H1 (cell line): ENCODE results near the gene ASTN2. TPM values are rescaled to one million over a fixed set of nuclear protein-coding genes. Genes with fewer than 3 reads are reported as not detected.

Experiments
- CTCF ChIA-PET: fragments of 300-600 bp; sonication (Branson Sonifier 250); formaldehyde crosslinking; loops from one replicate; lab custom pipeline; 2021; ENCODE audit not compliant: partially characterized antibody; lab: Charles Lee
- POLR2A ChIA-PET: fragments of 300-600 bp; sonication (Branson Sonifier 250); formaldehyde crosslinking; loops from one replicate; lab custom pipeline; 2021; ENCODE audit warnings: inconsistent platforms; ENCODE audit not compliant: partially characterized antibody; lab: Charles Lee
- DNase-seq, 2 experiments: peaks; one replicate each; pipeline versions ENCODE4 v3.0.0 to v3.0.0-alpha.2; 2010 to 2022; ENCODE audit warnings: low spot score in 2 of 2, low read depth in 1 of 2, mixed read lengths in 1 of 2
- FAIRE-seq: peaks from 2 replicates; lab custom pipeline; 2011; peaks lifted over from hg19 to GRCh38; lab: Jason Lieb, UNC
- H2AFZ ChIP-seq: 2 replicates; pipeline ENCODE4 v1.8.1; 2012; ENCODE audit warnings: low read length, inconsistent platforms
- H2AK5ac ChIP-seq: 2 replicates; pipeline ENCODE4 v1.6.1; 2013; ENCODE audit warnings: low read depth, low read length
- H2BK120ac ChIP-seq: replicated peaks from 2 replicates; pipeline ENCODE3; 2013; ENCODE audit warnings: low read depth, low read length, inconsistent platforms
- H2BK12ac ChIP-seq: 2 replicates; pipeline ENCODE4 v1.6.1; 2013; ENCODE audit warnings: low read depth, low read length
- H2BK15ac ChIP-seq: 2 replicates; pipeline ENCODE4 v1.6.1; 2013; ENCODE audit warnings: low read length
- H2BK20ac ChIP-seq: 2 replicates; pipeline ENCODE4 v1.6.1; 2013; ENCODE audit warnings: low read length
- H2BK5ac ChIP-seq: 2 replicates; pipeline ENCODE4 v1.6.1; 2013; ENCODE audit warnings: low read depth, low read length
- H3K14ac ChIP-seq: 2 replicates; pipeline ENCODE4 v1.6.1; 2013; ENCODE audit warnings: inconsistent platforms; ENCODE audit not compliant: insufficient read length
- H3K18ac ChIP-seq: 2 replicates; pipeline ENCODE4 v1.6.1; 2013; ENCODE audit warnings: low read length; ENCODE audit errors: extremely low read depth
- H3K23ac ChIP-seq: 2 replicates; pipeline ENCODE4 v1.6.1; 2013; ENCODE audit warnings: inconsistent platforms; ENCODE audit not compliant: insufficient read length
- H3K23me2 ChIP-seq: 2 replicates; pipeline ENCODE4 v1.6.1; 2013; ENCODE audit warnings: low read depth, low read length
- H3K27ac ChIP-seq: 2 replicates; pipeline ENCODE4 v1.6.1; 2011; ENCODE audit warnings: low read depth, low read length, inconsistent platforms
- H3K27me3 ChIP-seq, 4 experiments: replicated peaks in 1 of 4; 1 replicate in 1 of 4; 2 replicates in 3 of 4; pipeline versions ENCODE4 v1.6.1 to v1.8.1; 2011 to 2013; ENCODE audit warnings: low read length in 3 of 4, mild to moderate bottlenecking in 3 of 4, inconsistent platforms in 2 of 4, mixed read lengths in 2 of 4, moderate library complexity in 1 of 4; ENCODE audit not compliant: control insufficient read depth in 3 of 4, insufficient read depth in 3 of 4; ENCODE audit errors: extremely low read depth in 1 of 4
- H3K36me3 ChIP-seq, 4 experiments: 2 replicates each; pipeline versions ENCODE4 v1.6.1 to v1.8.1; 2011 to 2013; ENCODE audit warnings: mild to moderate bottlenecking in 4 of 4, low read length in 3 of 4, moderate library complexity in 2 of 4, control low read depth in 1 of 4, inconsistent platforms in 1 of 4; ENCODE audit not compliant: insufficient read depth in 4 of 4, control insufficient read depth in 2 of 4
- H3K4ac ChIP-seq: replicated peaks from 2 replicates; pipeline ENCODE3; 2013; ENCODE audit warnings: low read length, low read depth, mixed read lengths, inconsistent platforms; ENCODE audit not compliant: insufficient read length
- H3K4me1 ChIP-seq, 4 experiments: replicated peaks in 1 of 4; 1 replicate in 1 of 4; 2 replicates in 3 of 4; pipeline versions ENCODE4 v1.6.1 to v1.8.1; 2011 to 2013; ENCODE audit warnings: low read length in 3 of 4, inconsistent platforms in 2 of 4, mixed read lengths in 1 of 4; ENCODE audit not compliant: insufficient read depth in 4 of 4, control insufficient read depth in 3 of 4
- H3K4me2 ChIP-seq, 2 experiments: 2 replicates each; pipeline versions ENCODE4 v1.6.1 to v1.8.1; 2011 to 2013; ENCODE audit warnings: low read depth in 2 of 2, low read length in 2 of 2, control low read depth in 1 of 2, inconsistent platforms in 1 of 2, mild to moderate bottlenecking in 1 of 2; ENCODE audit not compliant: insufficient read depth in 1 of 2
- H3K4me3 ChIP-seq, 4 experiments: fragments of 200-600, 300-600 bp in 1 of 4; sonication (generic), shearing (Covaris generic), sonication (Bioruptor Twin) in 1 of 4; 2 replicates each; pipeline versions ENCODE4 v1.5.1 to v1.8.1; 2011 to 2016; ENCODE audit warnings: low read length in 4 of 4, low read depth in 3 of 4, control low read depth in 2 of 4, inconsistent platforms in 2 of 4, mild to moderate bottlenecking in 2 of 4, mixed read lengths in 1 of 4, moderate library complexity in 1 of 4; ENCODE audit not compliant: insufficient read depth in 2 of 4; ENCODE audit errors: extremely low read depth in 1 of 4
- H3K56ac ChIP-seq: replicated peaks from 2 replicates; pipeline ENCODE3; 2013; ENCODE audit warnings: low read depth, mild to moderate bottlenecking, mixed read lengths, low read length, inconsistent platforms; ENCODE audit not compliant: insufficient read length
- H3K79me1 ChIP-seq: 2 replicates; pipeline ENCODE4 v1.6.1; 2013; ENCODE audit warnings: low read depth, low read length, control low read depth
- H3K79me2 ChIP-seq, 2 experiments: 2 replicates each; pipeline versions ENCODE4 v1.6.1 to v1.8.1; 2012 to 2013; ENCODE audit warnings: low read length in 2 of 2, mild to moderate bottlenecking in 2 of 2, inconsistent platforms in 1 of 2; ENCODE audit not compliant: insufficient read depth in 2 of 2, control insufficient read depth in 1 of 2
- H3K9ac ChIP-seq, 4 experiments: replicated peaks in 1 of 4; 1 replicate in 1 of 4; 2 replicates in 3 of 4; pipeline versions ENCODE4 v1.6.1 to v1.8.1; 2011 to 2013; ENCODE audit warnings: low read depth in 3 of 4, low read length in 3 of 4, control low read depth in 2 of 4, mild to moderate bottlenecking in 2 of 4, moderate library complexity in 2 of 4, inconsistent platforms in 1 of 4; ENCODE audit errors: extremely low read depth in 1 of 4
- H3K9me3 ChIP-seq, 2 experiments: 2 replicates each; pipeline versions ENCODE4 v1.6.1 to v1.8.1; 2012 to 2013; ENCODE audit warnings: mild to moderate bottlenecking in 2 of 2, moderate library complexity in 2 of 2, control low read depth in 1 of 2, inconsistent platforms in 1 of 2, low read depth in 1 of 2, low read length in 1 of 2, mixed read lengths in 1 of 2; ENCODE audit not compliant: insufficient read depth in 2 of 2
- H4K20me1 ChIP-seq, 2 experiments: replicated peaks in 1 of 2; 2 replicates each; pipeline versions ENCODE3 to v1.8.1; 2011 to 2013; ENCODE audit warnings: inconsistent platforms in 2 of 2, low read length in 2 of 2, mild to moderate bottlenecking in 1 of 2; ENCODE audit not compliant: insufficient read depth in 2 of 2, control insufficient read depth in 1 of 2
- H4K5ac ChIP-seq: 2 replicates; pipeline ENCODE4 v1.6.1; 2013; ENCODE audit warnings: low read length, low read depth, mixed read lengths, inconsistent platforms; ENCODE audit not compliant: insufficient read length
- H4K8ac ChIP-seq: 2 replicates; pipeline ENCODE4 v1.8.0; 2013; ENCODE audit warnings: mild to moderate bottlenecking, moderate library complexity, low read length, inconsistent platforms; ENCODE audit not compliant: insufficient read depth; ENCODE audit errors: extremely low read depth
- H4K91ac ChIP-seq: replicated peaks from 2 replicates; pipeline ENCODE3; 2013; ENCODE audit warnings: low read length, mixed read lengths, inconsistent platforms; ENCODE audit not compliant: insufficient read length
- WGBS, 2 experiments: shearing (Covaris generic) in 1 of 2; methylation state at CpG; one replicate each; pipeline versions ENCODE4 v1.1.6 to v1.1.7; 2013 to 2015; ENCODE audit warnings: low lambda C conversion rate in 2 of 2, mixed read lengths in 2 of 2, inconsistent platforms in 1 of 2, low coverage in 1 of 2, missing lambda C conversion rate in 1 of 2; ENCODE audit not compliant: insufficient replicate concordance in 2 of 2, insufficient coverage in 1 of 2, insufficient read length in 1 of 2; ENCODE audit errors: extremely low coverage in 1 of 2, missing lambda C conversion rate in 1 of 2; 5-methylcytosine and 5-hydroxymethylcytosine counted together
- polyA plus RNA-seq, 7 experiments: library from polyadenylated mRNA; depleted of rRNA in 3 of 7; stranded (reverse) in 5 of 7; unstranded in 2 of 7; fragments of >200 nt in 5 of 7; fragments of 200-250 nt in 2 of 7; gene quantifications; 1 replicate in 5 of 7; 2 replicates in 1 of 7; 4 replicates in 1 of 7; pipeline versions ENCODE4 v1.2.1 to v1.2.3, GENCODE V29; 2011 to 2013; ENCODE audit warnings: missing spikeins in 2 of 7, mixed read lengths in 2 of 7
- total RNA-seq: library from RNA; stranded (reverse); fragmentation: NEBNext Ultra II Directional; extraction: Animal tissue kit (Norgen Biotek cat#: 25700); gene quantifications from 2 replicates; pipeline ENCODE4 v1.2.1, GENCODE V29; 2021

Gene ASTN2
- total and polyA plus RNA-seq, 2 of the 8 experiments (the other 6 are each of a cell fraction or from before 2014, with no cell fraction given) = 8.2 to 13.7 TPM

GRCh38 chr9:116753389-116753788 is 661.5 kb downstream of the ASTN2 start:
- H3K14ac ChIP-seq = no peak overlapping the region
- H3K56ac ChIP-seq = no peak overlapping the region
- WGBS, 2 experiments = 84% methylated on average over 1 of the region's 1 CpG; no CpG with 5 or more reads in 1 of the 2 experiments
- no peak overlapping the region for H2AK5ac ChIP-seq
- peaks cover 2% of the 10 kb centered on the region; the same call in 1 of the 2 replicates for H3K23me2 ChIP-seq
- H3K4me2 ChIP-seq = no peak overlapping the region
- POLR2A ChIA-PET = no interaction called here
- no peak for DNase-seq
- H3K79me2 ChIP-seq = no peaks in the 10 kb centered on the region
- CTCF ChIA-PET = interaction anchor here (0.9 to 2.1 kb wide), 3 partner anchors 9 to 107 kb away, joined by 3 to 6 read pairs (median 4); no protein-coding TSS in a partner anchor
- no peak overlapping the region for H3K23ac ChIP-seq
- H2AFZ ChIP-seq = no peak overlapping the region
- no peak overlapping the region for H3K9ac ChIP-seq
- no peak overlapping the region for H3K4me3 ChIP-seq
- H4K91ac ChIP-seq = no peak overlapping the region
- no peak overlapping the region for H2BK5ac ChIP-seq
- no peak overlapping the region for H2BK12ac ChIP-seq
- H4K5ac ChIP-seq = no peak overlapping the region
- no peak overlapping the region for H2BK15ac ChIP-seq
- H3K18ac ChIP-seq = no peak overlapping the region
- H4K8ac ChIP-seq = no peak overlapping the region
- FAIRE-seq = no peak
- H3K4me1 ChIP-seq = no peaks in the 10 kb centered on the region
- no peak overlapping the region for H2BK20ac ChIP-seq
- no peaks in the 10 kb centered on the region for H3K27me3 ChIP-seq
- no peaks in the 10 kb centered on the region for H3K79me1 ChIP-seq
- H2BK120ac ChIP-seq = no peak overlapping the region
- no peak overlapping the region for H3K4ac ChIP-seq
- no peaks in the 10 kb centered on the region for H3K36me3 ChIP-seq
- peaks cover 0 to 5% of the 10 kb centered on the region in 2 experiments; a peak in 1 of 4 replicates for H3K9me3 ChIP-seq
- no peak overlapping the region for H3K27ac ChIP-seq
- no peaks in the 10 kb centered on the region for H4K20me1 ChIP-seq
